Breast epithelium (tissue), 4 donors: Measurements from ENCODE around the gene FAM98B. TPM values are rescaled to one million over a fixed set of nuclear protein-coding genes. Genes with fewer than 3 reads are reported as not detected.

Source experiments
- DNase-seq, 2 donors: peaks; one replicate each; pipeline ENCODE4 v3.0.0-alpha.2; 2019; ENCODE audit warnings: low spot score in 2 of 2
- H3K27ac ChIP-seq, 2 donors: fragments of 200-600 bp; sonication (generic) in 1 of 2; one replicate each; pipeline ENCODE4 v1.5.1; 2016 to 2019; ENCODE audit warnings: mild to moderate bottlenecking in 1 of 2
- H3K27me3 ChIP-seq, 2 donors: fragments of 200-600 bp; sonication (generic) in 1 of 2; one replicate each; pipeline versions ENCODE4 v1.5.1 to v1.6.0; 2017 to 2019; ENCODE audit warnings: control low read depth in 1 of 2, mild to moderate bottlenecking in 1 of 2
- H3K36me3 ChIP-seq: fragments of 200-600 bp; one replicate; pipeline ENCODE4 v1.5.1; 2019
- H3K4me1 ChIP-seq, 2 donors: fragments of 200-600 bp; sonication (generic); one replicate each; pipeline ENCODE4 v1.5.1; 2016 to 2019; ENCODE audit warnings: control low read depth in 1 of 2
- H3K4me3 ChIP-seq, 3 donors: fragments of 200-600 bp; sonication (generic); 1 replicate in 2 of 3; 2 replicates in 1 of 3; pipeline ENCODE4 v1.5.1; 2016 to 2019; ENCODE audit warnings: mild to moderate bottlenecking in 3 of 3, moderate library complexity in 2 of 3
- H3K9me3 ChIP-seq, 2 donors: fragments of 200-600 bp; sonication (generic) in 1 of 2; one replicate each; pipeline ENCODE4 v1.5.1; 2016 to 2019; ENCODE audit warnings: control low read depth in 1 of 2
- POLR2A ChIP-seq: fragments of 450-650 bp; IDR thresholded peaks from one replicate; pipeline ENCODE4 v1.6.1; 2016; ENCODE audit warnings: antibody characterized with exemption, mild to moderate bottlenecking, moderate library complexity
- POLR2AphosphoS5 ChIP-seq, 3 donors: sonication (generic); formaldehyde crosslinking; IDR thresholded peaks; one replicate each; pipeline ENCODE4 v1.6.1; 2017; ENCODE audit warnings: antibody characterized with exemption in 3 of 3
- intact Hi-C: fragments of 100-400 bp; cut with DNase I; formaldehyde crosslinking; loops from one replicate; pipeline ENCODE4 v1.15.1; 2023; ENCODE audit warnings: low total_unique reads
- total RNA-seq, 3 donors: library from RNA; depleted of rRNA; stranded (reverse); fragments of >200 nt; gene quantifications; one replicate each; pipeline ENCODE4 v1.1.0, GENCODE V29; 2016
- TF ChIP-seq, protein P1 (sequence below), 3 donors: fragments of 450-650 bp; IDR thresholded peaks; one replicate each; pipeline ENCODE4 v1.5.1; 2016 to 2017; ENCODE audit warnings: antibody characterized with exemption in 3 of 3, mild to moderate bottlenecking in 3 of 3, moderate library complexity in 3 of 3

FAM98B gene
- total RNA-seq, 3 donors from 2014 or later, result 12.0 to 14.6 (median 13.4) TPM

DNA sequence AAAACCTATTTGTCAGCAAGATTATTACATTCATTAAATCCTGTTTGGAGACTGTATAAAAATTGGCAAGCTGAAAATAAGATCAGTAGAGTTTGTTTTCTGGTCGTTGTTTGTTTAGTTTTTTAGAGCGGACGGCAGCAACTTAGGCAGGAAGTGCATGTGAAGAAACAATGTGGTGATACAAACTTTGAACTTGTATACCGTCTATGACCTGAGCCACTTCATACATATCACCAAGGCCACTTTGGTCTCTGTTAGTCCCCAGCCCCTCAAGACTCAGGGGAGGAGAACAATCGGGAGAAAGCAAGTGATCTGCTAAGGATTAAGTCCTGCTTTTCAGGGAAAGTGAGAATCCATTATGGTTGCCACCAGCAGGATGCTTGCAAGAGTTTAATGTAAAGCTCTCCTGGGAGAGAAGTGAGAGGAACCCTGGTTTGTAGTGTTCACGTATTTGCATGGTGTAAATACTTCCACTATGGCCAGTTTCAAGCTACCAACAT is 79.5 kb downstream of the FAM98B start:
- Histone ChIP-seq H3K27ac (no peak overlapping the region), H3K36me3 (no peaks in the 10 kb centered on the region), H3K4me1 (no peaks in the 10 kb centered on the region), H3K9me3 (no peaks in the 10 kb centered on the region), H3K4me3 (no peak overlapping the region), H3K27me3 (no peaks in the 10 kb centered on the region)
- intact Hi-C loops, result loop anchor here (10.0 kb wide), 1 partner anchor 519 kb away; no protein-coding TSS in a partner anchor
- no peak for TF ChIP-seq POLR2AphosphoS5 (IDR thresholded peaks at IDR 0.05)
- no peak for TF ChIP-seq POLR2A
- TF ChIP-seq, protein P1, sequence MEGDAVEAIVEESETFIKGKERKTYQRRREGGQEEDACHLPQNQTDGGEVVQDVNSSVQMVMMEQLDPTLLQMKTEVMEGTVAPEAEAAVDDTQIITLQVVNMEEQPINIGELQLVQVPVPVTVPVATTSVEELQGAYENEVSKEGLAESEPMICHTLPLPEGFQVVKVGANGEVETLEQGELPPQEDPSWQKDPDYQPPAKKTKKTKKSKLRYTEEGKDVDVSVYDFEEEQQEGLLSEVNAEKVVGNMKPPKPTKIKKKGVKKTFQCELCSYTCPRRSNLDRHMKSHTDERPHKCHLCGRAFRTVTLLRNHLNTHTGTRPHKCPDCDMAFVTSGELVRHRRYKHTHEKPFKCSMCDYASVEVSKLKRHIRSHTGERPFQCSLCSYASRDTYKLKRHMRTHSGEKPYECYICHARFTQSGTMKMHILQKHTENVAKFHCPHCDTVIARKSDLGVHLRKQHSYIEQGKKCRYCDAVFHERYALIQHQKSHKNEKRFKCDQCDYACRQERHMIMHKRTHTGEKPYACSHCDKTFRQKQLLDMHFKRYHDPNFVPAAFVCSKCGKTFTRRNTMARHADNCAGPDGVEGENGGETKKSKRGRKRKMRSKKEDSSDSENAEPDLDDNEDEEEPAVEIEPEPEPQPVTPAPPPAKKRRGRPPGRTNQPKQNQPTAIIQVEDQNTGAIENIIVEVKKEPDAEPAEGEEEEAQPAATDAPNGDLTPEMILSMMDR (IDR thresholded peaks at IDR 0.05), result no peak
- DNase-seq, result no peak

DNA sequence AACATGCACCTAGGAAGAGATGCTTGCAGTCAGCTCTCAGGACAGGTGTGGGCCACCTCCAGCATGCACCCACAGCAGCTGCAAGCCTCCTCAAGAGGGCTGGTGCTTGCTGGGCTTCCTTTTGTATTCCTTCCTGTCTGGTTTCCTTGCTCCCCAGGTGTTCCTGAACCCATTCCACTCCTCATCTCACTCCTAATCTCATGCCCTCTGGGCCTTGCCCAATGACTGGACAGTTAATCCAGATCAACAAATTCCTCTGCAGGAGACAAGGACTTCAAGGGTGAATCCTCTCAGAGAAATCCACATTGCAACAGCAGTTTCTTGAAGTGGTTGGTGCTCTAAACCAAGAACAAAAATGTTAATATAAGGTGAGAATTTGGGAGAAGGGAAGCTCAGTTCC is 80.0 kb downstream of the FAM98B start:
- H3K27ac ChIP-seq, result no peak overlapping the region
- H3K9me3 ChIP-seq, result no peaks in the 10 kb centered on the region
- H3K27me3 ChIP-seq, result no peaks in the 10 kb centered on the region
- intact Hi-C loops, result loop anchor here (10.0 kb wide), 1 partner anchor 519 kb away; no protein-coding TSS in a partner anchor
- H3K4me1 ChIP-seq, result no peaks in the 10 kb centered on the region
- no peak overlapping the region for H3K4me3 ChIP-seq
- no peak for DNase-seq
- H3K36me3 ChIP-seq, result no peaks in the 10 kb centered on the region
- TF ChIP-seq POLR2AphosphoS5 (IDR thresholded peaks at IDR 0.05), result no peak
- TF ChIP-seq, protein P1 (IDR thresholded peaks at IDR 0.05), result no peak
- TF ChIP-seq POLR2A, result no peak

DNA sequence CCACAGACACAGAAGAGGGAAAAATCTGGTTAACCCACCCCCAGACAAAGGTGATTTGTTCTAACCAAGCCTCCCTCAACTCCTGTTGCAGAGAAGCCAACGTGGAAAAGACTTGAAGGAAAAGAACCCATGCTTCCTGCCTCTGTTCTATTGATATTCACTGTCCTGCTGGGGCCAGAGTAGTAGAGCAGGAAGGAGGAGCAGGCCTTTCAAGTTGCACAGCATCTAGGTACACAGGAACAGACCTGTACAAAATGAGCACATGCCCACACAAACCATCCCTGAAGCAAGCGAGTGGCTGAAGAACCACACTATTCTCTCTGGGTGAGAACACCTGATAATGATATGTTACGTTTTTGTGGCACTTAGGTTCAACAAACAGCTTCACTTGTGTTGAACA is 80.8 kb downstream of the FAM98B start:
- H3K36me3 ChIP-seq, result no peaks in the 10 kb centered on the region
- TF ChIP-seq, protein P1 (IDR thresholded peaks at IDR 0.05), result no peak
- intact Hi-C loops, result loop anchor here (10.0 kb wide), 1 partner anchor 520 kb away; no protein-coding TSS in a partner anchor
- no peak overlapping the region for H3K27ac ChIP-seq
- H3K27me3 ChIP-seq, result no peaks in the 10 kb centered on the region
- H3K9me3 ChIP-seq, result no peaks in the 10 kb centered on the region
- no peak for DNase-seq
- H3K4me3 ChIP-seq, result no peak overlapping the region
- H3K4me1 ChIP-seq, result no peaks in the 10 kb centered on the region

DNA sequence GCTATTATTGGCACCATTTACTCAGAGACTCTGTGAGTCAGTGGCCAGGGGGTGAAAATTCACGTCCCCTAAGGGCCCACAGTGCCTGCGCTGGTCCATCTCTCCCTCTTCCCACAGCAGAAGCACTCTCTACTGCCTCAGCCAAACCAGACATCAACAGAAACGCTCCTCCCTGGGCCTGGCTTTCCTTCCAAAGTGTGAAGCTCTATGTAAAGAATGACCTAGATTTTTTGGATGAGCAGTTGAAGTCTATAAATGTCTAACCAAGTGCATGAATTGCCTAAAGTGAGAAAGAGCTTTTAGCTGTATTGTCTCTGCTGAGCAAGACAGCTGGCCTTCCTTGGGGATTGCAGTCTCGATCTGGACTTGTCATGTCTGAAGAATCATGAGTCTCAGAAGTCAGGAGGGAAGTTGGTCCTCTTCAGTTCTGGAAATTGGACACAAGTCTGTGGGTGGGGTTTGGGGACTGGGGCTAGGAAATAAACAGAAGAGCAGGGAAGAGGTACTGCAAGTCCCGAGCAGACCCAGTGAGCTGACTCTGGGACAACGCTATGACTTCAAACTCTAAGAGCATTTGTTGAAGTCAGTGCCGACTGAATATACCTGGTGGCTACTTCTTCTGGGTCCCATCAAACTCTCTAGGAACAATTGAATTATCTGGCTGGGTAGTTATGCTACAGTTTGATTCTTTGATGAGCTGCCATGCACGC is 81.7 kb downstream of the FAM98B start:
- H3K9me3 ChIP-seq, result no peaks in the 10 kb centered on the region
- H3K4me1 ChIP-seq, result no peaks in the 10 kb centered on the region
- H3K4me3 ChIP-seq, result no peak overlapping the region
- TF ChIP-seq POLR2A (no peak), POLR2AphosphoS5 (IDR thresholded peaks at IDR 0.05) (no peak)
- TF ChIP-seq, protein P1 (IDR thresholded peaks at IDR 0.05), result no peak
- H3K27me3 ChIP-seq, result no peaks in the 10 kb centered on the region
- intact Hi-C loops, result loop anchor here (10.0 kb wide), 1 partner anchor 521 kb away; no protein-coding TSS in a partner anchor
- H3K27ac ChIP-seq, result no peak overlapping the region
- no peak for DNase-seq
- H3K36me3 ChIP-seq, result no peaks in the 10 kb centered on the region

DNA sequence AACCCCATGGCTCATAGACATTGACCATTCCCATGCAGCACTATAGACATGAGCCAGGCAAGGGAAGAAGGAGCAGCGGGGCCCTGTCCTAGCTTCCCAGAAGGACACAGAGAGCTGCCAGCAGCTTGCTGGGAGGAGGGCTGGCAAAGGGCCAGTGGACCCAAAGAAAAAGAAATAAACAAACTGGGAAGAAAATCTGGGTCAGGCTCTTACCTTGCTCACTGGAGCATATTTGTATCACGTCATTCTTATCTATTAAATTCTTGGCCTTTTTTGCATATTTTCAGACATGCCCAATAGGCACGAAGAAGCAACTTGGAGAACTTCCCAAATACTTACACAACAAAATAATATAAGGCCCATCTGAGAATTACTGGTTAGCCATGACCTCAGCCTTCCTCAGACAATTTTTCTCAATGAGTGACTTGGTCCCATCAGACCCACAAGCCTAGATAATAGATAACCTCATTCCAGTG is 82.3 kb downstream of the FAM98B start:
- Histone ChIP-seq H3K27me3 (no peaks in the 10 kb centered on the region), H3K9me3 (no peaks in the 10 kb centered on the region), H3K27ac (no peak overlapping the region), H3K36me3 (no peaks in the 10 kb centered on the region), H3K4me3 (no peak overlapping the region), H3K4me1 (no peaks in the 10 kb centered on the region)
- intact Hi-C loops, result loop anchor here (10.0 kb wide), 1 partner anchor 521 kb away; no protein-coding TSS in a partner anchor
- DNase-seq, result no peak
- TF ChIP-seq POLR2A, result no peak
- TF ChIP-seq, protein P1 (IDR thresholded peaks at IDR 0.05), result no peak
- TF ChIP-seq POLR2AphosphoS5 (IDR thresholded peaks at IDR 0.05), result no peak
